Activated CD8-positive, alpha-beta memory T cell treated with anti-CD3 and anti-CD28 coated beads, Interleukin-2, amount 50 U/mL, for 48 hours (primary cell): ENCODE measurements around the gene RXRG.
"Not testable (repeated sequence)": the region's sequence is repeated elsewhere in the genome, so short reads cannot be mapped to it uniquely, and the experiment has no call there.

Experiments used
- DNase-seq: peaks from one replicate; pipeline ENCODE4 v3.0.0-alpha.2; 2020

RXRG gene

DNA sequence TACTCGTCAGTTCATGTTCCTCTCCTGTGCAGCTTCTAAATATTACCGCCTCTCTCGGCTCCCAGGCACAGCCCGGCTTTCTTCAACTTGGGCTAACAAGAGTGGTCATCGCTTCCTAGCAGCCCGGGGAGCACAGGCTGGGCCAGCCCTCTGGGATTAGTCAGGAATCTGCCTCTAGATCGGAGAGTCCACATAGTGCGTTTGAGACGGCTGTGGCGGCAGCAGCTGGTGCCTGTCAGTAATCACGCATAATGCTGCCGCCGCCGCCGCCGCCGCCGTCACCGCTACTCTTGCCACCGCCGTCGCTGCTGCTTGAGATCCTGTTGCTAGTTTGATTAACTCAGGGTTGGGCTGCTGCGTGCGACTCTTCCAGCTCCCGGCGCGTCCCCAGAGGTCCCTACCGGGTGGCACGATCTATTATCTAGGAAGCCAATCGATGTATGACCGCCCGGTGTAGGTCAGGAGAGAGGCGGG, at the start of gene RXRG:
Gene RXRG, minus strand, starts transcription at position 230 of the 474 bp plus-strand sequence. CDS start 233 bp downstream, outside the sequence.
- DNase-seq: peak; percentile 63

DNA sequence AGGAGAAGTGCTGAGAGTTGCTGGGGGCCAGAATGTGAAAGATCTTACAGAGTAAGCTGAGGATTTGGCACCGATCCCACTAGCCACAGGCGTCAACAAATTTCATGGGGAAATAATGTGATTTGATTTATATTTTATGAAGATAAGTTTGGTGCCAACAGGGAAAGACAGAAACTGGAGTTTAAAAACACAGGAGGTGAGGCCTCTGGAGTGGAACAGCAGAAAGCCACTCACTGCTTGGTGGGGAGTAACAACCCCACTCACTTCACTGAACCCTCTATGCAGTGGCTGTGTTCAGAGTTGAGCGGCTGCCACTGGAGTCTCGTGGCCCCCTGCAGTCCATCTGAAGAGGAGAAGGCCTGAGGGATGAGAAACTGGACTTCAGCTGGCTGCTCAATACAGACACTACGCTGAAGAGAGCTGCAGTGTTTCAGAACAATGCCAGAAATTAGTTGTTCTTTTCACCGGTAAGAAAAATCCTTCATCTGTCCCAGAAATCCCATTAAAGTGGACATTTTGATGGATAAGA, 48.0 kb upstream of the RXRG start:
- DNase-seq: no peak

DNA sequence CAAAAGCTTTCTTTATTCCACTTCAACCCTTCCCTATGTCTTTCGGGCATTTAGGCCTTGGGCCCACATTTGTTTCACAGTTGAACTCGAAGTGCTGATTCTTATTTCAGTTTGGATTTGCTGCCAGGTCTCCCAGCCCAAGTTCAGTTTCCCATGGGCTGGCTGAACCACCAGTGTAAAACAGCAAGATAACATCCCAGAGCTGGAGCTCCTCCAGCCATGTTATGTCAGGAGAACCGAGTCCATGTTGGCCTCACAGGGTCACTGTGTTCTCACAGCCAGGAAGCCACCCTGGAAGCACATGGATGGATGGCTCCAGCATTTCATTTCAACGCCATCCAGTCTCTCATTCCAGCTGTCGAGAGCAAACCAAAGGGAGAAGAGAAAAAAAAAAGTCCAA, 45.2 kb upstream of the RXRG start:
- no peak for DNase-seq

DNA sequence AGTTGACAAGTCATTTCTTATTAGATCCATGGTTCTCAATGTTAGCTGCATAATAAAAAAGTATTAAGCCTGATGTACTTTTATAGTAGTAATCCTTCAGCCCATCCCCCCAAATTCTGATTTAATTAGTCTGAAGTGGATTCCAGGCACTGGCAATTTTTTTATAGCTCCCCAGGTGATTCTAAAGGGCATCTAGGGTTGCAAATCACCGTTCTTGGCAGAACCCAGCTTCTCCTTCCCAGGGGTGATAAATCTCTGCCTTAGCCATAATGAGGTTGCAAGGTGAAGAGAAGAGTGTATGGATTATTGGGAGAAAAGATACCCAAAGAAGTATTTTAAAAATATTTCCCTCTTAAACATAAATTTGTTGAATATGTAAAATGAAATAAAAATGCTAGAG, 43.0 kb upstream of the RXRG start:
- DNase-seq: no peak

DNA sequence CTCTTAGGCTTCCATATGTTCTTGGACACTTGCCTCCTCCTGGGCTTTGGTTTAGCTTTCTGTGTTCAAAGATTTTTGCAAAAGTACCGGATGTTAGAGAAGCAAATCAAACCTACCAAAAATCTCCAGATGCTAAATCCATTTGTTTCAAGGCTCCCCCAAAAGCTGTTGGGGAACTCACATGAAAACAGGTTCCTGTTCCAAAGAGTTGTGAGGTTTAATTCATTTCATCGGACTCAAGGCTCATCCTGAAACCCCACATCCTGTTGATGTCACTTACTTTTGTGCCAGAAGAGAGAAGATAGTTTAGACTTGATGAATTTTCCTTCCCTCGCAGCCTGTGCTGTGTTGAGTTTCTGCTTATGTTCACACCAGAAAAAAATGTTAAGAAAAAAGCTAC, 41.7 kb upstream of the RXRG start:
- no peak for DNase-seq

DNA sequence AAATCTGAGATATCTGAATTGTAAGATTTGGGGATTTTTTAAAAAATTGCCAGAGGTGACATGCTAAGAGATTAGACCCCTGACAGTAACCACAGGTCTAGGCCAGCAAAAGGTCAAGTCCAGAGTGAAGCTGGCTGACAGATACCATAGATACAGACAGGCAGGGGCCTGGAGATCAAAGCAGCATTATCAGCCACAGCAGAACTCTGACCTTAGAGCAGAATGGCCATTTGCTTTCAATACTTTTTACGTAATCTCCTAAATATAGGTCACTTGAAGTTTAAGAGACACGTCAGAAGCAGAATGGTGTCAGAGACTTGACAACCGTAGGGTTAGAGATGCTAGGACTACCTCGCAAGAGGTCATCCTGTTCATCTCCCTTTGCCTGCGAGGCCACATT, 40.8 kb upstream of the RXRG start:
- no peak for DNase-seq

DNA sequence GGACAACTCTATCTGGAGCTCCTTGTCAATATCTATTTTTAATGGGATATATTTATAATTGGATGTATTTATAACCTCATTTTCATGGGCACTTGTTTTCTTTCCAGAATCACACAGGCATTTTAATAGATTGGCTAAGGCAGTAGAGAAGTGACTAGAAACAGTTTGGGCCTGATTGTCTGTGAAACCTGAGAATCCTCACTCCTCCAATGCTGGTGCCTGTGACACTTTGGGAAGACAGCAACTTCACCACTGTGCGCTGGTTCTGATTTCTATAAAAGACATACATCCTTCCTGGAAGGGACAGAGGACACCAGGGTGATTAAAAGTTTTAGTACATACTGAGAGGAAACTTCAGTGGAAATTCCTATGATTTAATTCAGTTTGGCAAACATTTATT, 39.6 kb upstream of the RXRG start:
- DNase-seq: no peak

DNA sequence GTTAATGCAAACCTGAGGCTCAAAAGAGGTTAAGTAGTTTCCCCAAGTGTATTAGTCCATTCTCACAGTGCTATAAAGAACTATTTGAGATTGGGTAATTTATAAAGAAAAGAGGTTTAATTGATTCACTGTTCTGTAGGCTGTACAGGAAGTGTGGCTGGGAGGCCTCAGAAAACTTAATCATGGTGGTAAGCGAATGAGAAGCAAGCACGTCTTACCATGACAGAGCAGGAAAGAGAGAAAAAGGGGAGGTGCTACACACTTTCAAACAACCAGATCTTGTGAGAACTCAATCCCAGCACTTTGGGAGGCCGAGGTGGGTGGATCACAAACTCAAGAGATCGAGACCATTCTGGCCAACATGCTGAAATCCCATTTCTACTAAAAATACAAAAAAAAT, 38.5 kb upstream of the RXRG start:
- DNase-seq: no peak

DNA sequence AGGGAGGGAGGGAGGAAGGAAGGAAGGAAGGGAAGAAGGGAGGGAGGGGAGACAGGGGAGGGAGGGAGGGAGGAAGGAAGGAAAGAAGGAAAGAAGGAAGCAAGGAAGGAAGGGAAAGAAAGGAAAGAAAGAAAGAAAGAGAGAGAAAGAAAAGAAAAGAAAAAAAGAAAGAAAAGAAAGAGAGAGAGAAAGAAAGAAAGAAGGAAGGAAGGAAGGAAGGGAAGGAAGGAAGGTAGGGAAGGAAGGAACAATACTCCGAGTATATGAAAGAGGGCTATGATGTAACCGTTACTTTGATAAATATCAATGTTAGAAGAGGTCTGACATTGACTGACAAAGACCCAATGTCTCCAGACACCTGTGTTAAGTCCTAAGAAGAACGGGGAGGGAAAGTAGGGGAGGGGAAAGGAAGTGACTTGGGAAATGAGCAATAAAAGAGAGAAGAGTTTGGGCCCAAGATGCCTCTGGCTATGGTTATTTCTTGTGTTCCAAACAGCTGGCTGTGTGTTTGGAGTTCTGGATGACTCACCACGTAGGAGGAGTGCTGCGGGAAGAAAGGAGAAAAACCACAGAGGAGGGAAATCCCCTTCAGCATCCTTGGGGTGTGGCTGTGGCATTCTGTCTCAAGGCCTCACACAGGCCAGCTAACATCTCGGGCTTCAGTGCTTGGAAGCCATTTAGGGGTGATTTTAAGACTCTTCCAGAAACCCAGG, 37.0 kb upstream of the RXRG start:
- DNase-seq: no peak

DNA sequence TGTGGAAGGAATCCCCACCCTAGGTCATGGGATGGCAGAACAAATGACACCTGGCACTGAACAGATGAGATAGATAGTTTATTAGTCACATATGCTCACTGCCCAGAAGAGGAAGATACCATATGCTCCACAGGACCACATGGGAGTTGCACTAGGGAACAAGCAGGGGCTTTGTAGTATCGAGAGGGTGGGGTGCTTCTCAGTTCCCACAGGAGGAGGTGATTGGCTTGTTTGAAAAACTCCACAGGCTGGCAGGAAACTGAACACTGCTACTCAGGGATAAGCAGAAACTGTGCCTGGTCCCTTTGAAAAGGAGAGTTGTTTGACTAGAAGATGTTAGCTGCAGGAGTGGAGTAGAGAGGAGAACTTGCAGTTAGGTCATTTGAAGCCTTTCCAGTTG, 31.9 kb upstream of the RXRG start:
- no peak for DNase-seq

DNA sequence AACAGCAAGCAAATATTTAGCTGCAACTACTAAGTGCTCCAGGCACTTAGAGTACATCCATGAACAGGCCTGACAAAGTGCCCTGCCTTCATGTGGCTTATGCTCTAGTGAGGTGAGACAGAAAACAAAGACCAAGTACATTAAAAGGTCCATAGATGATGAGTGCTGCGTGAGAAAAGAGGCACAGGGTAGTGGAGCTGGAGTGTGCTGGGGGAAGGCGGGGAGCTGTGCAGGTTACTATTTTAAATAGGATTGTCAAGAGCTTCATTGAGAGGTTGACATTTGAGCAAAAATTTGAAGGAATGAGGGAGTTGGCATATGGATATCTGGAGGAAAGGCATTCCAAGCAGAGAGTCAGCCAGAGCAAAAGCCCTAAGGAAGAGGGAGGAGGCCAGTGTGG, 29.3 kb upstream of the RXRG start:
- no peak for DNase-seq

DNA sequence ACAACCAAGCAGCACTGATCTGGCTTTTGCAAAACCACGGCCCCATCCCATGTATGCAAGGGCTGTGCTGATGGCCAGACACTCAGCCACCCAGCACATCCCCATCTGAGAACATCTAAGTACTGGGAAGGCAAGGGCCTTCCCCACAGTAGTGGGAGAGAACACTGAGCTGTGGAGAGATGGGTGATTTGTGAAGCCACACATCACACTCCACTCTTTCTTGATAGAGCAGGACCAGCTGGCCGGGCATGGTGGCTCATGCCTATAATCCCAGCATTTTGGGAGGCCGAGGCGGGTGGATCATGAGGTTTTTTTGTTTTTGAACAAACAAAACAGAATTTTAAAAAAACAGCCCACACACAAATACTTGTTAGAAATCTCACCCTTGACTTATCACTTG, 28.2 kb upstream of the RXRG start:
- DNase-seq: no peak

DNA sequence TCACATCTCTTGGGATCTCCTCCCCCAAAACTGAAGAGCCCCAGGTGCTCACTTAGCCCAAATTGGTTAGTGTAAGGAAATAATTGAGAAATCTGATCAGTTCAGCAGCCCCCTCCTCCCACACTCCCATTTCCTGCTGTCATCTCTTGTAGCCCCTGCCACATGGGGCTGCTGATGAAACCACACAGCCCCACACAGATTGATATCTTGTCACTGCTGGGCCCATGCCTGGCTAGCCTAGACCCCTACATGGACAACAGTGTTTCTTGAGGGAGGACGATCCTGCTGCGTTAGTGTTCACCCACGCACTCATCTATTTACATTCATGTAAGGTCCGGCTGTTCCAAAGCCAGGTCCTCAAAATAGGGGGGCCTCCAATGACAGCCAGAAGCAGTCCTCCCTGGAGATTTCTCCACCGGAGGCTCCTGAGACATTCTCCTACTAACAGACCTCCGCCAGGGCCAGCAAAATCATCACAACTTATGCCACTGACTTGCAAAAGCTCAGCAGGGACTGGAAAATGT, 23.9 kb upstream of the RXRG start:
- DNase-seq: no peak

DNA sequence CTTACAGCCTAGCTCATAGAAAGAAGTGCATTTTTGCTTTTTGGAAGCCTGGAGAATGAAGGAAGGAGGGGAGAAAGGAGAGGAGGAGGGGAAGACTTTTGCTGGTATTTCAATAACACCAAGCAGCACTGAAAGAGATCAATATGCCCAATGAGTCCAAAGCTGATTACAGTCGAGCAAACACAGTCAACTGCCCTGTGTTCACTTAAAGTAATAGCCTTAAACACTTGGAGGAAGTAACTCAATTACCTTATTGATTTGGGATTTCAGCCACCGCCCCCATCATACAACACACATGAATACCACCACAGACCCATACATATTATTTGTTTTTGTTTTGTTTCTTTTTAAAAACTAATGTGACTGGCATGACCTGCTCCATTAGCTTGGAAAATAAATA, 23.3 kb upstream of the RXRG start:
- no peak for DNase-seq

DNA sequence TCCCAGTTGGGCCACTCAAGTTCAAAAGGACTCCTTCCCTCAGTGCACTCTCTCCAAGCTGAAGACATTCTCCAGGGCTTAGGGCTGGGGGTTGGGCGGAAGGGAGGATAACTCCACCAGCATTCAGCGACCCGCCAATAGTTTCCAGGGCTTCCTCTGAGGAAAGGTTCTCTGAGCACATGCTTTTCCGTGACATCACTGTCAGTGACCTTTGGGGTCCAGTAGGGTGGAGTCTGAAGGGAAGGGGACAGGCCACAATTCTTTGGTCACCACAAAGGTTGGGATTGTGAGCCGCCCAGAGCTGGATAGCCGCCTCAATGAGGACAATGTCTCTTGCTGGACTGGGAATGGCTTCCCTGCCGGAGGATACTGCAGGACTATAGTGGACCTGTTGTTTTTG, 22.8 kb upstream of the RXRG start:
- no peak for DNase-seq

DNA sequence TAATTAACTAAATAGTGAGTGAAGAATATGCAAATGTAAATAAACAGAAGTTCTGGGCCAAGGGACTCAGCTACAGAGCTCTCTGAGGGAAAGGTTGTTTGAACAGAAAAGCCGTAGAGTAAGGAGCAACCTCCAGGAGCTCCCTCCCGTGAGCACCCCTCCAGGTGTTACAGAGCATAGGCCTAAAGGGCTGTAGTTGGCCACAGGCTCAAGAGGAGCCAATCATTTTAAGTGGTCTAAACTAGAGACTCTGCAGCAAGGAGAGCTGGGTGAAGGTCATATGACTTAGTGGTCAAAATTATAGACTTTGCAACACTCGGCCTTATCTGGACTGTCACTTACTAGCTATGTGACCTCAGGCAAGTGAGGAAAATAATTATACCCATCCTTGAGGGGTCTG, 19.1 kb upstream of the RXRG start:
- DNase-seq: no peak

DNA sequence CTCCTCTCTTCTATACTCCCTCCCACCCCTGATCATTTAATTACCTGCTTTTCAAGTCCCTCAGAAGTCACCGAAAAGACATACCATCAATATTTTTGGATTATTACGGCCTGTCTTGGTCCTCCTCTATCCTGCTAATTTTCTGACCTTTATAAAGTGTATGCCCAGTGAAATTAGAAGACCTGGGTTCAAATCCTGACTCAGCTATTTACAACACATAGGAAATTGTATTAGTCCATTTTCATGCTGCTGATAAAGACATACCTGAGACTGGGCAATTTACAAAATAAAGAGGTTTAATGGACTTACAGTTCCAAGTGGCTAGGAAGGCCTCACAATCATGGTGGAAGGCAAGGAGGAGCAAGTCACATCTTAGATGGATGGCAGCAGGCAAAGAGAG, 14.8 kb upstream of the RXRG start:
- DNase-seq: not testable (repeated sequence)

DNA sequence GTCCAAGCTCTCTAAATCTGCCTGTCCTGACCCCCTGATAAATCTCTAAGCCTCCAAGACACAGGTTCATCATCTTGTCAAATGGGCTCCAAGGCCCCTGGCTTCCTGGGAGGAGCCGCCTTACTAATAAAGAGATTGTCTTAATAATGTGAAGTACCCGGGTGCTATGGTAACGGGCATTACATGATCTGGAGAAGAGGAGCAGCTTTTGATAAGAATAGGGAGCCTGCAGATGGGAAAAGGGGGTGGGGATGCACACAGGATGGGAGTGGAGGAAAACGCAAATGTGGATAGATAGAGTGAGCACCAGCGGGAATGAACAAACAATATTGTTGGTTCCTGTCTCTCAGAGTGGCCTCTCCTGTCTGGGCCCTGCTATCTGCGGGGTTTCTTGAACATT, 11.9 kb upstream of the RXRG start:
- no peak for DNase-seq

DNA sequence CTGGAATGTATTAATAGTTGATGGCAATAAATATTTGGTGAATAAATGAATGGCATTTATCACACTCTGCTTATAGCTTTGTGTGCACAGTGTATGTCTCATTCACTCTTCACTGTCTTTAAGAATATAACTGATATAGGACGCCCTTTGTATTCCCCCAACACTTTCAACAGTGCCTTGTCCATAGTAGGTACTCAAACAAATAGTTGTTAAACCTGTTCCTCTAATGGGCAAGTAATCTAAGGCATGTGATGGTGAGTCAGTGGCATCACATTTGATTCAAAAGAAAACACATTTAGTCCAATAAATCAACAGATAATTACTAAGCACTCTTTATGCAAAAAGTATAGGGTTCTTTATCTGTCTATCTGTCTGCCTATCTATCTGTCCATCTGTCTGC, 11.2 kb upstream of the RXRG start:
- DNase-seq: no peak

DNA sequence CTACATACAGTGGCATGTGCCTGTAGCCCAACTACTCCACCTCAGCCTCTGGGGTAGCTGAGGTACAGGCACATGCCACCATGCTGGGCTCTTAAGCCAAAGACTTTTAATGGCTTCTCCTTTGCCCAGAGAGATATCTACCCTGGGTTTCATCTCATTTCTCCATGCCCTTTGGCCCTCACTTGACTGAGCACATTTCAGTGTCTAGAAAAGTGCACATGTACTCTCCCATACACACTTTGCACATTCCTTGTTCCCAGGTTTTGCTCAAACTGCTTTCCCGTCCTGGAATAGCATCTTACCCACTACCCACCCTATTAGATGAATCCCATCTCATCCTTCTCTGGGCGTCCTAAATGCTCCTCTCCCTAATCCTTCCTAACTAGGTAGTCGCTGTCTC, 10.2 kb upstream of the RXRG start:
- DNase-seq: no peak

DNA sequence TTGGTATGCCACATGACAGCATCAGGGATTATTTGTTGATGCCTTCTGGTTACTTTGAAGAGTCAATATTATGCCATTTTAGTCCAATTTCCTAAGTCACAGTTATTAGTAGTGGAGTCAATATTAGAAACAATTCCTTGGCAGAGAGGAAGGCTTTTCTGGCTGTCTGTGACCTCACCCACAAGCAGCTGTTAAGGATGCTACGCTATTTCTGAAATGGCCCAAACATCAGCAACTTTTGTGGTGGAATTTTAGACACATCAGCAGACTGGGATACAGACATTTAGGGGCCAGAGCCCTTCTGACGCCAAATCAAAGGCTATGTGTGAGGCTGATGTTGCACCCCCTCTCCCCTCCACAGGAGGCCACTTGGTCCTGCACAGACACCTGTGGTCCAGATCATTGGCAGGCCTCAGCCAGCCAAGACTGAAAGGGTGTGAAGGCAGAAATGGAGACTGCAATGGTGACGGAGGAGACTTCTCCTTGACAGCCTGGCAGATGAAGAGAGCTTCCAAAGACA, 9.2 kb upstream of the RXRG start:
- DNase-seq: no peak

DNA sequence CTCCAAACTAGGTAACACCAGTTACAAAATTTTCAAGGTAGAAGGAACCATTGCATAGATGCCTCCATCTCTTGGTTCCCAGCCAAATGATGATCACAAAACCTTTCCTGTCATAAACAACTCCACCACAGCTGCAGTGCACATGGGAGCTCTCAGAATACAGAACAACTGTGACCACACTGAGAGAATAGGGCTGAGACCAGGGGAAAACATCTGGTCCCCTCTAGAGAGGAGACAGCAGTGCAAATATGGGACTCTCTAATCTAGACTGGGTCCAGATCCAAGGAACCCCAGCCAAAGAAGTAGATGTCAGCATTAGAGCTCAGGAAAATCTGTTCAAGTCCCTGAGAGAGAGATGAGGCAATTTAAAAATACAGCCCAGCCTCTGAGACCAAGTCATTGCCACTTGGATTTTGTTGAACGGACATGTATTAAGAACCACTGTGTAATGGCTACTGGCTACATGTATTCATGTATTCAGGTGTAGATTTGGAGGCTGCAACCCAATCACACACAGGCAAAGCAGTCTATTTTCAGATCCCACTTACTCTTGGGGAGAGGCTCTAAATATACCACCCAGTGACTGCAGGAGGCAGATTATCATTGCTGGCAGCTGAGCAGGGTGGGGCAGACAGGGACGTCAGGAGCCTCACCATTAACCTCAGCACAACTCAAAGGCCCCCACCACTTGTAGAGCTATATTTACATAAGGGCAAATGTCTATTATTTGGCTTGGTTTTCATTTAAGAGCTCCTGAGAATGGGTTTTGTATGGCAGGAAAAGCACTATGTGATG, 7.6 kb upstream of the RXRG start:
- DNase-seq: no peak

DNA sequence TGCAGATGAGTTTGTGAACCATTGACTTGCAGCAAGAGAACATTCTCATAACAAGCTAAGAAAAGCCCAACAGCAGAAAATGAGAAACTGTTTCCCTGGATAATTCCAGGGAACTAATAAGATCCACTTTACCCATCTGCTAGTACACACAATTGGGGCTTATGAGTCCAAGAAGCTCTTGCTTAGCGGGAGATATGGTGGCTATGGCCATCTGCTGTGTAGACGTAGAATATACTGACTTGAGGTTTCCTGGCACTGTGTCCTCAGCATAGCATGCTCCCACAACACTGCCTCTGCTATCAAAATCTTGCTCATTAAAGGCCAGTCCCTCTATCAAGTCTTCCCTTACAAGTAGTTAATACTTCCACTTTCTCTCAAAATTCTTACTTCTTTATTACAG, 6.8 kb upstream of the RXRG start:
- no peak for DNase-seq

DNA sequence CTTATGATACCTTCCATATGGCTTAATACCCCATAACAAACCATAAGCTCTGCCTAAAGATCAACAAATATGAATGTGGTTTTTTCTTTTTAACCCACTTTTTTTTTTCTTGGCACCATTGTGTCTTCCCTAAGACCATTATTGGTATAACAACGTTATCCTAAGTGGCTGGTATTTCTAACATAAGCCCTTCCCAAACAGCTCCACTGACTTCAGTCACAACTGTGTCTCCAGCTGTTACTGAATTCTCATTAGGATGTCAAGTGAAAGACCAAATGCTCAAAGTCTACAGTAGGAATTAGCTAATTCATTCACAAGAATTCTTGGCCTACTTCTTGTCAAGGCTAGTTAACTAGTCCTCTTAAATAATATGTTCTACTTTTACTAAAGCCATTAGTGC, 4.2 kb upstream of the RXRG start:
- DNase-seq: no peak
